ENCODE data around the gene GRIN3A.
"Not testable (repeated sequence)": the region's sequence is repeated elsewhere in the genome, so short reads cannot be mapped to it uniquely, and the experiment has no call there.

GRIN3A gene

GRCh38 chr9:101738566-101739183 is at the start of gene GRIN3A:
GRIN3A (minus strand) TSS chr9:101738647; CDS start chr9:101737979, 668 bp downstream.
- no peak for DNase-seq

GRCh38 chr9:101787891-101788290 is 49.4 kb upstream of the GRIN3A start:
- DNase-seq: no peak

GRCh38 chr9:101778332-101778731 is 39.9 kb upstream of the GRIN3A start:
- no peak for DNase-seq

- DNase-seq: no peak
These were observed 26.0 kb upstream of the GRIN3A start for GRCh38 chr9:101764472-101764871.

- DNase-seq: no peak
These were observed 20.0 kb upstream of the GRIN3A start for GRCh38 chr9:101758304-101758930.

- DNase-seq: no peak
These were observed 15.3 kb upstream of the GRIN3A start for GRCh38 chr9:101753716-101754115.

- DNase-seq: no peak
These were observed 13.4 kb upstream of the GRIN3A start for GRCh38 chr9:101751895-101752294.

- DNase-seq: no peak
These were observed 864 bp upstream of the GRIN3A start for GRCh38 chr9:101739311-101739710.

- DNase-seq: no peak
These were observed 512 bp downstream of the GRIN3A start for GRCh38 chr9:101737705-101738565.

GRCh38 chr9:101737165-101737704 is 1.2 kb downstream of the GRIN3A start:
- DNase-seq: no peak

GRCh38 chr9:101736717-101737116 is 1.7 kb downstream of the GRIN3A start:
- no peak for DNase-seq

- DNase-seq: no peak
These were observed 7.0 kb downstream of the GRIN3A start for GRCh38 chr9:101731429-101731828.

GRCh38 chr9:101727612-101728524 is 10.6 kb downstream of the GRIN3A start:
- peak in 1 of 2 experiments; percentile 18 for DNase-seq

GRCh38 chr9:101724271-101724670 is 14.2 kb downstream of the GRIN3A start:
- DNase-seq: not testable (repeated sequence)

- no peak for DNase-seq
These were observed 20.3 kb downstream of the GRIN3A start for GRCh38 chr9:101718192-101718591.

- no peak for DNase-seq
These were observed 21.8 kb downstream of the GRIN3A start for GRCh38 chr9:101716629-101717028.

- peak; percentile 50 to 61 for DNase-seq
These were observed 27.0 kb downstream of the GRIN3A start for GRCh38 chr9:101711330-101711941.

GRCh38 chr9:101708855-101709254 is 29.6 kb downstream of the GRIN3A start:
- no peak for DNase-seq

GRCh38 chr9:101707721-101708120 is 30.7 kb downstream of the GRIN3A start:
- no peak for DNase-seq

GRCh38 chr9:101706997-101707396 is 31.4 kb downstream of the GRIN3A start:
- no peak for DNase-seq

- DNase-seq: no peak
These were observed 32.1 kb downstream of the GRIN3A start for GRCh38 chr9:101706261-101706798.

Measured in activated T-cell treated with anti-CD3 and anti-CD28 coated beads, Interleukin-2, amount 50 U/mL, for 48 hours (primary cell).